Right kidney (tissue), 1 donor: ENCODE measurements around the gene SCFD2.
"Not testable (repeated sequence)": the region's sequence is repeated elsewhere in the genome, so short reads cannot be mapped to it uniquely, and the experiment has no call there.

ENCODE experiments used
- DNase-seq: peaks from one replicate; pipeline ENCODE4 v3.0.0-alpha.2; 2016

SCFD2 gene

GRCh38 chr4:53011259-53011905 lies 354.5 kb downstream of the SCFD2 start:
- DNase-seq: no peak

- DNase-seq: no peak
Observed at GRCh38 chr4:53010318-53010717, 355.5 kb downstream of the SCFD2 start.

GRCh38 chr4:53009824-53010223 lies 356.0 kb downstream of the SCFD2 start:
- no peak for DNase-seq

- no peak for DNase-seq
Observed at GRCh38 chr4:53007024-53007423, 358.8 kb downstream of the SCFD2 start.

- no peak for DNase-seq
Observed at GRCh38 chr4:53005808-53006207, 360.1 kb downstream of the SCFD2 start.

- DNase-seq: no peak
Observed at GRCh38 chr4:53005149-53005546, 360.7 kb downstream of the SCFD2 start.

- no peak for DNase-seq
Observed at GRCh38 chr4:53004497-53005148, 361.2 kb downstream of the SCFD2 start.

- no peak for DNase-seq
Observed at GRCh38 chr4:53003959-53004358, 361.9 kb downstream of the SCFD2 start.

- DNase-seq: no peak
Observed at GRCh38 chr4:53000560-53000959, 365.3 kb downstream of the SCFD2 start.

GRCh38 chr4:52999626-53000025 lies 366.2 kb downstream of the SCFD2 start:
- no peak for DNase-seq

GRCh38 chr4:52998413-52998812 lies 367.4 kb downstream of the SCFD2 start:
- DNase-seq: no peak

- no peak for DNase-seq
Observed at GRCh38 chr4:52997132-52997416, 368.8 kb downstream of the SCFD2 start.

GRCh38 chr4:52996261-52997131 lies 369.4 kb downstream of the SCFD2 start:
- DNase-seq: no peak

- DNase-seq: no peak
Observed at GRCh38 chr4:52995360-52996030, 370.4 kb downstream of the SCFD2 start.

GRCh38 chr4:52994567-52994966 lies 371.3 kb downstream of the SCFD2 start:
- no peak for DNase-seq

GRCh38 chr4:52993771-52994170 lies 372.1 kb downstream of the SCFD2 start:
- no peak for DNase-seq

GRCh38 chr4:52992551-52992950 lies 373.3 kb downstream of the SCFD2 start:
- not testable (repeated sequence) for DNase-seq

GRCh38 chr4:52991472-52991871 lies 374.4 kb downstream of the SCFD2 start:
- no peak for DNase-seq

GRCh38 chr4:52990706-52991105 lies 375.2 kb downstream of the SCFD2 start:
- no peak for DNase-seq

GRCh38 chr4:52989865-52990264 lies 376.0 kb downstream of the SCFD2 start:
- no peak for DNase-seq

- DNase-seq: no peak
Observed at GRCh38 chr4:52987392-52988056, 378.3 kb downstream of the SCFD2 start.

- DNase-seq: no peak
Observed at GRCh38 chr4:52984462-52984881, 381.4 kb downstream of the SCFD2 start.
